ENCODE results near the gene SP3. TPM values are rescaled to one million over a fixed set of nuclear protein-coding genes. Genes with fewer than 3 reads are reported as not detected.

SP3 gene
- total RNA-seq = 84.3 and 116 TPM in 2 replicates

DNA sequence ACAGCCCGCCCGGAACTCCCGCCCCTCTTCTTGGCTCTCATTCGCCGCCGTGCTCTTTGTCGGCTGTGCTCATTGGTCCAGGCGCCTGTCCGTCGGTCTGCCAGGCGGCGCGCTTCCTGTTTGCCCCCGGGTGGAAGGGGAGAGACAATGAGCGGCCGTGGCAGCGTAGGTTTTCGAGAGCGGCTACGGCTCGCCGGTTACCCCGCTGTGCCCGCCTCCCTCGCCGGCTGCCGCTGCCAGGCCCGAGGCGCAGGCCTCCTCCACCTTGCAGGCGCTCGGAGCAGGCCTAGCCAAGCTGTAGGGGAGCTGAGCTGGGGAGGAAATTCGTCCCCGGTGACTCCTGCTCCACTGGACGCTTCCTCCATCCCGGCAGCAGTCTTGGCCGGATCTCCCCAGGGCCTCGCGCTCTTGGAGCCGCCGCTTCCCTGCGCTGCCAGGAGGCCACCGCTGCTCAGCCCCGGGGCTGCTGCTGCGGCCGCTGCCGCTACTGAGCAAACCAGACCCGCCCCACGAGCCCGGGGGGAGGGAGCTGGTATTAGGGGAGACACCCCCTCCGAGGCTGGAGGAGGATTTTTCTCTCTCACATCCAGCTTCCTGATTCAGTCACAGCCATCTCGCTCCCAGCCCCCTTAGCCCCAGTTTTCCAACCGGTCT, at the start of gene SP3:
SP3 (minus strand) TSS at position 2 of the 654 bp plus-strand sequence. CDS start 202 bp downstream, outside the sequence.

Data from smooth muscle cell of the pulmonary artery (primary cell).